ELR (cell line): ENCODE results near the gene CRISPLD2.
"Not testable (repeated sequence)": the region's sequence is repeated elsewhere in the genome, so short reads cannot be mapped to it uniquely, and the experiment has no call there.

Experiments used
- DNase-seq: peaks from one replicate; pipeline ENCODE4 v3.0.0-alpha.2; 2015; ENCODE audit warnings: low read depth

Gene CRISPLD2

GRCh38 chr16:84821728-84822689, 2.2 kb downstream of the CRISPLD2 start:
- DNase-seq, result no peak

- DNase-seq, result no peak
These were observed 3.2 kb downstream of the CRISPLD2 start for GRCh38 chr16:84822990-84823389.

GRCh38 chr16:84823484-84823883, 3.7 kb downstream of the CRISPLD2 start:
- DNase-seq, result peak; percentile 79

- DNase-seq, result no peak
These were observed 4.1 kb downstream of the CRISPLD2 start for GRCh38 chr16:84823926-84824325.

GRCh38 chr16:84825896-84826557, 6.2 kb downstream of the CRISPLD2 start:
- DNase-seq, result peak; percentile 81

- peak; percentile 64 for DNase-seq
These were observed 6.8 kb downstream of the CRISPLD2 start for GRCh38 chr16:84826558-84826941.

GRCh38 chr16:84827131-84827574, 7.4 kb downstream of the CRISPLD2 start:
- peak; percentile 50 for DNase-seq

GRCh38 chr16:84827897-84828296, 8.1 kb downstream of the CRISPLD2 start:
- DNase-seq, result no peak

GRCh38 chr16:84828322-84828721, 8.5 kb downstream of the CRISPLD2 start:
- DNase-seq, result no peak

- DNase-seq, result peak; percentile 92
These were observed 9.6 kb downstream of the CRISPLD2 start for GRCh38 chr16:84829168-84829965.

- no peak for DNase-seq
These were observed 11.1 kb downstream of the CRISPLD2 start for GRCh38 chr16:84830765-84831384.

- DNase-seq, result not testable (repeated sequence)
These were observed 11.9 kb downstream of the CRISPLD2 start for GRCh38 chr16:84831728-84832127.

- peak; percentile 97 for DNase-seq
These were observed 12.8 kb downstream of the CRISPLD2 start for GRCh38 chr16:84832488-84833143.

- no peak for DNase-seq
These were observed 13.3 kb downstream of the CRISPLD2 start for GRCh38 chr16:84833144-84833500.

GRCh38 chr16:84833542-84834402, 14.0 kb downstream of the CRISPLD2 start:
- DNase-seq, result no peak

- peak; percentile 30 for DNase-seq
These were observed 14.6 kb downstream of the CRISPLD2 start for GRCh38 chr16:84834403-84834772.

- peak; percentile 100 for DNase-seq
These were observed 16.5 kb downstream of the CRISPLD2 start for GRCh38 chr16:84836234-84836647.

GRCh38 chr16:84836967-84837366, 17.2 kb downstream of the CRISPLD2 start:
- DNase-seq, result no peak

- DNase-seq, result peak; percentile 54
These were observed 18.7 kb downstream of the CRISPLD2 start for GRCh38 chr16:84838383-84838948.

GRCh38 chr16:84839054-84839453, 19.3 kb downstream of the CRISPLD2 start:
- DNase-seq, result peak; percentile 71
